ENCODE data around the gene MGAT4C. TPM values are rescaled to one million over a fixed set of nuclear protein-coding genes. Genes with fewer than 3 reads are reported as not detected.
A peak's percentile ranks its signal among the peaks of the same experiment; 100 is the strongest.

The MGAT4C gene
- total and polyA plus RNA-seq, 2 of the 8 experiments (the other 6 are each of a cell fraction or from before 2014, with no cell fraction given) = 1.6 to 2.5 TPM

DNA sequence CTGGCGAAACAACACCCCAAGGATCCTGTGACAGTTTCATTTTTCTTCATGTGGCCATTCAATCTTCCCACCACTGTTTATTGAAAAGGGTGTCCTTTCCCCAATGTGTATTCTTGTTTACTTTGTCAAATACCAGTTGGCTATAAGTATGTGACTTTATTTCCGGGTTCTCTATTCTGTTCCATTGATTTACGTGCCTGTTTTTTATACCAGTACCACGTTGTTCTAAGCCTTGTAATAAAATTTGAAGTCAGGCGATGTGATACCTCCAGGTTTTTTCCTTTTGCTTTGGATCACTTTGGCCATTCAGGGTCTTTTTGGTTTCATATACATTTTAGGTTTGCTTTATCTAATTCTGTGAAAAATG, 9.1 kb upstream of the MGAT4C start:
- H3K9me3 ChIP-seq (ENCODE audit: insufficient read depth in 2 of 2, low read depth in 1 of 2, low read length in 1 of 2) = no peaks in the 10 kb centered on the region
- 86% methylated on average over 5 of the region's 5 CpGs; no CpG with 5 or more reads in 1 of the 2 experiments for WGBS, 2 experiments (ENCODE audit: extremely low coverage in 1 of 2, insufficient coverage in 1 of 2, insufficient read length in 1 of 2, insufficient replicate concordance in 2 of 2, low coverage in 1 of 2, low lambda C conversion rate in 2 of 2, missing lambda C conversion rate in 1 of 2)
- peaks cover 0 to 14% (median 5%) of the 10 kb centered on the region in 4 experiments; a peak in 4 of 7 replicates for H3K4me1 ChIP-seq (replicated peaks in 1 of 4; ENCODE audit: control insufficient read depth in 3 of 4, insufficient read depth in 4 of 4, low read length in 3 of 4)
- H3K18ac ChIP-seq (ENCODE audit: extremely low read depth, low read length) = no peak overlapping the region
- H2BK15ac ChIP-seq (ENCODE audit: low read length) = no peak overlapping the region
- no peak overlapping the region for H3K56ac ChIP-seq (replicated peaks; ENCODE audit: insufficient read length, low read depth, low read length)
- H4K5ac ChIP-seq (ENCODE audit: insufficient read length, low read depth, low read length) = no peak overlapping the region
- no peak overlapping the region for H2AFZ ChIP-seq (ENCODE audit: low read length)
- no peak overlapping the region for H2BK20ac ChIP-seq (ENCODE audit: low read length)
- no peak for TF ChIP-seq FOSL1 (IDR thresholded peaks at IDR 0.05; ENCODE audit: insufficient read depth, low read depth, low read length)
- no peak for TF ChIP-seq CHD1 (IDR thresholded peaks at IDR 0.05; ENCODE audit: low read depth, low read length)
- no peak for TF ChIP-seq BRCA1 (IDR thresholded peaks at IDR 0.05; ENCODE audit: low read depth, low read length)
- no peak for TF ChIP-seq MAFK (IDR thresholded peaks at IDR 0.05; ENCODE audit: low read depth, low read length)
- TF ChIP-seq, protein P1, sequence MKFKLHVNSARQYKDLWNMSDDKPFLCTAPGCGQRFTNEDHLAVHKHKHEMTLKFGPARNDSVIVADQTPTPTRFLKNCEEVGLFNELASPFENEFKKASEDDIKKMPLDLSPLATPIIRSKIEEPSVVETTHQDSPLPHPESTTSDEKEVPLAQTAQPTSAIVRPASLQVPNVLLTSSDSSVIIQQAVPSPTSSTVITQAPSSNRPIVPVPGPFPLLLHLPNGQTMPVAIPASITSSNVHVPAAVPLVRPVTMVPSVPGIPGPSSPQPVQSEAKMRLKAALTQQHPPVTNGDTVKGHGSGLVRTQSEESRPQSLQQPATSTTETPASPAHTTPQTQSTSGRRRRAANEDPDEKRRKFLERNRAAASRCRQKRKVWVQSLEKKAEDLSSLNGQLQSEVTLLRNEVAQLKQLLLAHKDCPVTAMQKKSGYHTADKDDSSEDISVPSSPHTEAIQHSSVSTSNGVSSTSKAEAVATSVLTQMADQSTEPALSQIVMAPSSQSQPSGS (IDR thresholded peaks at IDR 0.05; ENCODE audit: low read length) = no peak
- TF ChIP-seq, protein P2, sequence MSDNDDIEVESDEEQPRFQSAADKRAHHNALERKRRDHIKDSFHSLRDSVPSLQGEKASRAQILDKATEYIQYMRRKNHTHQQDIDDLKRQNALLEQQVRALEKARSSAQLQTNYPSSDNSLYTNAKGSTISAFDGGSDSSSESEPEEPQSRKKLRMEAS (IDR thresholded peaks at IDR 0.05) = no peak
- TF ChIP-seq SP4 (IDR thresholded peaks at IDR 0.05; ENCODE audit: low read length) = no peak
- no peak for TF ChIP-seq CBX8 (IDR thresholded peaks at IDR 0.05; ENCODE audit: borderline replicate concordance, low read depth, low read length)
- no peak for TF ChIP-seq TAF7 (optimal IDR thresholded peaks at IDR 0.05; ENCODE audit: borderline replicate concordance, low read depth, low read length)
- TF ChIP-seq SIRT6 (IDR thresholded peaks at IDR 0.05; ENCODE audit: low read length) = no peak
- TF ChIP-seq TBP (IDR thresholded peaks at IDR 0.05; ENCODE audit: low read depth, low read length) = no peak
- no peak for TF ChIP-seq BCL11A (IDR thresholded peaks at IDR 0.05; ENCODE audit: low read depth in 2 of 2, low read length in 2 of 2)
- H3K27ac ChIP-seq (ENCODE audit: low read depth, low read length) = no peak overlapping the region
- no peaks in the 10 kb centered on the region for H3K79me1 ChIP-seq (ENCODE audit: low read depth, low read length)
- no peak overlapping the region for H3K9ac ChIP-seq (replicated peaks in 1 of 4; ENCODE audit: extremely low read depth in 1 of 4, low read depth in 3 of 4, low read length in 3 of 4)
- no peak overlapping the region for H2BK120ac ChIP-seq (replicated peaks; ENCODE audit: low read depth, low read length)
- POLR2A ChIA-PET (ENCODE audit: partially characterized antibody) = no interaction called here
- no peak overlapping the region for H2BK5ac ChIP-seq (ENCODE audit: low read depth, low read length)
- peak overlapping the region in 1 of 4 experiments; percentile 61; a peak in 3 of 8 replicates for H3K4me3 ChIP-seq (ENCODE audit: extremely low read depth in 1 of 4, insufficient read depth in 2 of 4, low read depth in 3 of 4, low read length in 4 of 4)
- no peak overlapping the region for H2AK5ac ChIP-seq (ENCODE audit: low read depth, low read length)
- no peak overlapping the region for H3K4ac ChIP-seq (replicated peaks; ENCODE audit: insufficient read length, low read depth, low read length)
- H4K8ac ChIP-seq (ENCODE audit: extremely low read depth, insufficient read depth, low read length) = no peak overlapping the region
- H4K91ac ChIP-seq (replicated peaks; ENCODE audit: insufficient read length, low read length) = no peak overlapping the region
- H3K36me3 ChIP-seq (ENCODE audit: control insufficient read depth in 2 of 4, insufficient read depth in 4 of 4, low read length in 3 of 4) = no peaks in the 10 kb centered on the region
- H3K23me2 ChIP-seq (ENCODE audit: low read depth, low read length) = no peaks in the 10 kb centered on the region; the same call in 1 of the 2 replicates
- FAIRE-seq = no peak
- 0 out of 2 replicates have a peak overlapping the region, but pooled peaks have one; percentile 80 for H2BK12ac ChIP-seq (ENCODE audit: low read depth, low read length)
- H3K14ac ChIP-seq (ENCODE audit: insufficient read length) = no peak overlapping the region
- no peaks in the 10 kb centered on the region for H4K20me1 ChIP-seq (replicated peaks in 1 of 2; ENCODE audit: control insufficient read depth in 1 of 2, insufficient read depth in 2 of 2, low read length in 2 of 2)
- no peaks in the 10 kb centered on the region for H3K79me2 ChIP-seq (ENCODE audit: control insufficient read depth in 1 of 2, insufficient read depth in 2 of 2, low read length in 2 of 2)
- H3K4me2 ChIP-seq (ENCODE audit: insufficient read depth in 1 of 2, low read depth in 2 of 2, low read length in 2 of 2) = peak overlapping the region; percentile 71; a peak in 3 of 4 replicates
- H3K23ac ChIP-seq (ENCODE audit: insufficient read length) = no peak overlapping the region
- no peak for DNase-seq (ENCODE audit: low read depth in 1 of 2, low spot score in 2 of 2)
- CTCF ChIA-PET (ENCODE audit: partially characterized antibody) = no interaction called here
- no peaks in the 10 kb centered on the region for H3K27me3 ChIP-seq (replicated peaks in 1 of 4; ENCODE audit: control insufficient read depth in 3 of 4, extremely low read depth in 1 of 4, insufficient read depth in 3 of 4, low read length in 3 of 4)

All from H1 (cell line).